Measurements from ENCODE around the gene ADAMTS16.

Gene ADAMTS16

GRCh38 chr5:5278201-5278814, 138.2 kb downstream of the ADAMTS16 start:
- DNase-seq (ENCODE audit: low read depth in 2 of 2, low spot score in 1 of 2) = no peak

GRCh38 chr5:5278815-5279381, 138.8 kb downstream of the ADAMTS16 start:
- no peak for DNase-seq (ENCODE audit: low read depth in 2 of 2, low spot score in 1 of 2)

DNA sequence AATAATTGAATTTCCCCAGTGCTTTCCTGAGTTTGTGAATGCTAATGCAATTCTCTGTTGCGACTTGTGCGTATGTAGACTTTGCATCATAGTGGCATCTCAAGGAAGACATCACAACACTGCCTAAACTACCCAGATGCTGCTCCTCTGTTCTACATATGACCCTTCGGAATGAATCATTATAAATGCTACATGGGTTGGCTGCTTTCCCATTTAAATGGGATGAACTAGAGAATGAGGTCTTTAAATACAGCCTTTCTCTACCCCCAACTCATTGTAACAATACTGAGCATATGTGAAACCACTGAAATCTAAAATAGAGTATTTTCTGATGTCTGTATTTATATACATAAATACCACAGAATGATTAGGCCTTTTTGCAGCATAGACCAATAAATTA, 145.8 kb downstream of the ADAMTS16 start:
- no peak for DNase-seq (ENCODE audit: low read depth in 2 of 2, low spot score in 1 of 2)

DNA sequence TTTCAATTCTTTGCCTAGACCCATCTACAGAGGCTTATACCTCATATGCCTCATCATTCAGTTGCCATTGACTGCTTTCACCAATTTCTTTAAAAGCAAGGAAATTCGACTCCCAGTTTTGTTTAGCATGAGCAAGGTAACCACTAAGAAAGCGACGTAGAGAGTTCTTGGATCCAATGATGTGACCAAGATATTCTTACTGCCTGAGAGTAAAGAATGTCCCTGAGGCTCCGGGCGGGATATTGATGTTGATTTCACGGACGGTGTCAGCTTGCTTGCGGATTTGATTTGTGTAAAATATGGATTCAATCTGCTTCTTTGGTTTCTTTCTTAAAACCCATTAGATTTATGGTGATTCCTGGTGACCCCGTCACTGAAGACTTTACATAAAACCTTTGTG, 147.3 kb downstream of the ADAMTS16 start:
- no peak for DNase-seq (ENCODE audit: low read depth in 2 of 2, low spot score in 1 of 2)

DNA sequence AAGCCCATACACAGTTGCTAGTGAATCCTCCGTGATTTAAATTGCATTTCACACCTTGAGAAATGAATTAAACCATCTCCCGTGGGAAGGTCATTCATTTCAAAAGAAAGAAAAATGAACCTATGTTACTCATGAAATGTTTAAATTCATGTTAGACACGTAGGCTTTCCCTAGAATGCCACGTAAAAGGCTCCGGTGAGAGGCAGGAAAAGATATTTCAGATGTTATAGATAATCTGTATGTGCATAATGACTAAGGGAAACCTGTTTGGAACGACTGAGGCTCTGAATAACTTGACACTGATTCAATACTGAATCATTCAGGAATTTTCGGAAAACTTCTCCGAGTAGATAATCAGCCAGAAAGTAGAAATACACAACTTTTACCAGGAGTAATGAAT, 148.1 kb downstream of the ADAMTS16 start:
- no peak for DNase-seq (ENCODE audit: low read depth in 2 of 2, low spot score in 1 of 2)

- no peak for DNase-seq (ENCODE audit: low read depth in 2 of 2, low spot score in 1 of 2)
Observed at GRCh38 chr5:5289537-5289936, 149.4 kb downstream of the ADAMTS16 start.

GRCh38 chr5:5290674-5291334, 150.7 kb downstream of the ADAMTS16 start:
- no peak for DNase-seq (ENCODE audit: low read depth in 2 of 2, low spot score in 1 of 2)

- DNase-seq (ENCODE audit: low read depth in 2 of 2, low spot score in 1 of 2) = no peak
Observed at GRCh38 chr5:5291357-5291756, 151.2 kb downstream of the ADAMTS16 start.

GRCh38 chr5:5293029-5293428, 152.9 kb downstream of the ADAMTS16 start:
- DNase-seq (ENCODE audit: low read depth in 2 of 2, low spot score in 1 of 2) = no peak

GRCh38 chr5:5294429-5294828, 154.3 kb downstream of the ADAMTS16 start:
- no peak for DNase-seq (ENCODE audit: low read depth in 2 of 2, low spot score in 1 of 2)

DNA sequence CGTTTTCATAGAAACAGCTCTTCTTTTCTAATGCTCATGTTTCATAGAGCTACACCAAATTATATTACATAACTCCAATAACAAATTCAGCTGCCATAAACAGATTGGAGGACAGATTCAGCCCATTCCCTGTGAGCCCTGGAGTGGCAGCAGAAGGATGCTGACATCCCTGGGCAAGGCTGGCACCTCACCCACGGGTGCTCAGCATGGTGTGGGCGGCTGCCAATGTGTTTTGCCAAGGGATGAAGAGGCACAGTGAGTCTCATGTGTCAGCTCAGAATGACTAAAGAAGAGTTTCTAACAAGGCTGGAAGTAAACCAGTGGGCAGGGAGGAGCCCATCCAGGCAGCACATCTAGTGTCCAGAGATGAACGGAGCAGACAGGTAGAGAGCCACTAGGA, 155.2 kb downstream of the ADAMTS16 start:
- DNase-seq (ENCODE audit: low read depth in 2 of 2, low spot score in 1 of 2) = no peak

- DNase-seq (ENCODE audit: low read depth in 2 of 2, low spot score in 1 of 2) = no peak
Observed at GRCh38 chr5:5296051-5296450, 155.9 kb downstream of the ADAMTS16 start.

DNA sequence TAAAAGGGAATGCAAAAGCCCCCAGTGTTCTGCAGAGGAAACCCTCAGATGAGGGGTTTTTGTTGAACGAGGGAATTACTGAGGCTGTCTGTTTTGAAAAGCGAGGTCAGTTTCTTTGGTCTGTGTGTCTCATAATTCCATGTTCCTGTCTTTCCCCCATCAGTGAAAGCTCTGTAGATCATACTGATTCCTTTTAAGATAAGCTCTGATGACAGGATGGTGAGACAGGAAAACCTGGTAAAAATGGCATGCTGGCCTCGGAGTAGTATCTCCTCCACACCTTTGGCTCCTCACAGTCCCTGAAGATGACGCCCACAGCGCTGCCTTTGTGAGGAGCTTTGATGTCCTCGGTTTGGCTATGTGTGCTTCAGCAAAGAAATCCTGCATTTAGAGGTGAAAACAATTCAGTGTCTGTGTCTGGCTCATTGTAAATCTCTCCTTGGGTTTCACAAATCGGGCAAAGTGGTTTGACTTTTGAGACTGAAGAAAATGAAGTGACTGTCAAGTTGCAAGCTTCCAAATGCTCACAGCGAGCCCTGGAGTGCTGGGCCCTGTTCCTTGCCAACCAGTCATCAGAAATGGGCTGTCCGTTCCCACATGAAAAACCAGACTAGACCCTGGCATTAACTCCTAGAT, 157.4 kb downstream of the ADAMTS16 start:
- DNase-seq (ENCODE audit: low read depth in 2 of 2, low spot score in 1 of 2) = no peak

DNA sequence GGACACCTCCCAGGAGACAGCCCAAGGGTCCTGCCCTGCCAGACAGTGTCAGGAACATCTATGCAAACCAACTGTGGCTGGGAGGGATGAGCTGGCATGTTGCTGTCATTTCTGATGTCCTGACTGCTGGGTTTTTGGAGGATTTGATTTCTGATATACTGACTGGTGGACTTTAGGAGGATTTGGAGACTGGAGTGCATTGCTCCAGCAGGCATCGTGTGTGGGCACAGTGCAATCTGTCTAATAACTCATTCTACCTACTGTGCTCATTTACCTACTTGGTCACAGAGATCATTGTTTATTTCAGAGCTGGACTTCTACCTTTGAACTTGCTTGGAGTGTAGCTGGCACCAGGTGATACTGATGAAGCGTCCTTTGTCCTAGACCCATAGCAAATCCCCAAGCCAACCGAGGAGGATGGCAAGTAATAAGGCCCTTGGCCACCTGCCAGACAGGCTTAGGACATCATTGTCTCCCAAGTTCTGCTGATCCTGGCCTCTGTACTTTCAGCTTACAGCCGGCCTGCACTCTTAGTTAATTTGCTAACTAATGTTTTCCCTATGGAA, 158.0 kb downstream of the ADAMTS16 start:
- no peak for DNase-seq (ENCODE audit: low read depth in 2 of 2, low spot score in 1 of 2)

DNA sequence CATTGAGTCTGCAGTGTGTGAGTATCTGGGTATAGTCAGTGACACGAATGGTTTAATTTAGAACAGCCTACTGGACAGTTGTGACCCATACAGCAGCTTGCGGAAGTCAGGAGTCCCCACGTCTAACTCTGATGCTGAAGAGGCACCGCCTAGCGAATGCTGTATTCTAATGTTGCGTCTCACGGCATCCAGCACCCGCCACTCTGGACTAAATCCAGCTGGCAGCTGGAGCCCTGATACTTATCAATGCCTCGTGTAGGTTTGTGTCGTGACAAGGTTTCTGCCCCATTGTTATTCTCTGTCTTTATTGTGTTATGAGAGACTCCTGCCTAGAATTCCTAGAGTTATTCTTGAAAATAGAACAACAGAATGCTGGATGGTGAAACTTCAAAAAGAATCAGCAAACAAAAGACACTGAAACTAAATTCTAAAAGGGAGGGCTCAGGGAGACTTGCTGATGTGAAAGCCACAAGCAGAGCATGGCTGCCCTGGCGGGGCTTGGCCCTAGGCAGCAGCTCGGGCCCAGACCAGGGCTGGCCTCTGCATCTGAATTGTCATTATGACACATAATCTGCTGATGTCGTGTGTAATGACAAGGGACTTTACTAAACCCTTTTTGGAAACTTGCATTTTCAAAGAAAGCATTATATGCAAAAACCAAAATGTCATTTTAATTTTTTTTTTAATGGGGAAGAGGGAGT, 158.9 kb downstream of the ADAMTS16 start:
- no peak for DNase-seq (ENCODE audit: low read depth in 2 of 2, low spot score in 1 of 2)

DNA sequence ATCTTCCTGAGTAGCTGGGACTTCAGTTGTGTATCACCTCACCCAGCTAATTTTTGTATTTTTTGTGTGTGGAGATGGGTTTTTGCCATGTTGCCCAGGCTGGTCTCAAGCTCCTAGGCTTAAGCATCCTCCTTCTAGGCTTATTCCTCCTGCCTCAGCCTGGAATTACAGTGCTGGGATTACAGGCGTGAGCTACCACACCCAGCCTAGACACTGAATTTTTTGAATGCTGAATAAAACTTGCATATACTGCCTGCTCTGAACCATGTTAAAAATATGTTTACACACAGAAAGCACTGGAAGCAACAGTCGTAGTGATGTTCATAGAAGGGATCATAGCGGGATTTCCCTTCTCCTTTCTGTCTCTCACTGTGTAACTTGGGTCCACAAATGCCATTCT, 161.0 kb downstream of the ADAMTS16 start:
- DNase-seq (ENCODE audit: low read depth in 2 of 2, low spot score in 1 of 2) = no peak

DNA sequence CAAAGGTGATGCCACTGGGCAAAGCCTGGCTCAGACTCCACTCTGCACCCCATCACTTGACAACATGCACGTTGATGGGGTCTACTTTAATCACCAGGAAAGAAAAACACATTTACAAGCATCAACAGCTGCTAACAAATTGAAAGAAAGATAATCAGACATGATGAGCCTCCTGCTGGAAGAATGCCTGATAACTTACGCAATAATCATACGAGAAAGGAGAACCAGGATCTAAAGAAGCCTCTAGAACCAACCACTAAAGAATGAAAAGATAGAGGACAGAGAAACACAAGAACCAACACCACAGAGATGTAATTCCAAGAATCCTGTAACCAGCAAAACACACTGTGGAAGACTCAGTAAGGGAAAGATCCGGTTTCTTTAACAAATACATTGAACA, 162.1 kb downstream of the ADAMTS16 start:
- no peak for DNase-seq (ENCODE audit: low read depth in 2 of 2, low spot score in 1 of 2)

DNA sequence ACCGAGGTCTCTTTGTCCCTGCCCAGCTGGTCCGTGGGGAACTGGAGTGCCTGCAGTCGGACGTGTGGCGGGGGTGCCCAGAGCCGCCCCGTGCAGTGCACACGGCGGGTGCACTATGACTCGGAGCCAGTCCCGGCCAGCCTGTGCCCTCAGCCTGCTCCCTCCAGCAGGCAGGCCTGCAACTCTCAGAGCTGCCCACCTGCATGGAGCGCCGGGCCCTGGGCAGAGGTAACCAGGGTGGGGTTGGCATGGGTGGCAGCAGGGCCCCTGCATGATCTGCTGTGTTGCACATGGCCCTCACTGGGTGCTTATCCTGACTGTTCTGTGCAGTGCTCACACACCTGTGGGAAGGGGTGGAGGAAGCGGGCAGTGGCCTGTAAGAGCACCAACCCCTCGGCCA, 163.1 kb downstream of the ADAMTS16 start:
- no peak for DNase-seq (ENCODE audit: low read depth in 2 of 2, low spot score in 1 of 2)

DNA sequence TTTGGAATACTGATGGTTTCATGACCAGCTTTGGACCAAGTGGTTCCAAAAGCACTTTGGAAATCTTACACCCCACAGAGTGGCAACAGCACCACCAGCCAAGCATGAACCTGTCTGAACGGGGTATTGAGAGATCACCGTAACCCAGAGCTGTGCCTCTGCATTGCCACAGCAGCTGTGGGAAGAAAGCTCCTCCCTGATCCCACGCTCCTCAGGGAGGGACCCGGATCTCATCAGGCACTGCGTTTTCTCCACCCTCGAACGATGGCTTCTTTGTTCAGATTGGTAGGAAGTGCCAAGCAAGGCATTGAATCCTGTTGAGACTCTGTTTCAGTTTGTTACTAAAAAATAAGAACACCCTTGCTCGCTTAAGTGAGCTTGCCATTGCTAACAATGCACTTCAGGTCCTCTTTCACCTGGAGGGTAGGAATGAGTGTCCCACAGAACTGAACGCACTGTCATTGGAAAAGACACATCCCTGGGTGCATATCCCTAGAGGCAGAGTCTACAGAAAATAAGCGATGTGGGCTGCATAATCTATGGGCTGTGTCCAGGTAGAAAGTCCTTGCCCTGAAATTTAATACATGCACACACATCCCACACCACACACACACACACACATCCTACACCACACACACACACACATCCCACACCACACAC, 164.4 kb downstream of the ADAMTS16 start:
- DNase-seq (ENCODE audit: low read depth in 2 of 2, low spot score in 1 of 2) = no peak

GRCh38 chr5:5306696-5307095, 166.6 kb downstream of the ADAMTS16 start:
- DNase-seq (ENCODE audit: low read depth in 2 of 2, low spot score in 1 of 2) = no peak

DNA sequence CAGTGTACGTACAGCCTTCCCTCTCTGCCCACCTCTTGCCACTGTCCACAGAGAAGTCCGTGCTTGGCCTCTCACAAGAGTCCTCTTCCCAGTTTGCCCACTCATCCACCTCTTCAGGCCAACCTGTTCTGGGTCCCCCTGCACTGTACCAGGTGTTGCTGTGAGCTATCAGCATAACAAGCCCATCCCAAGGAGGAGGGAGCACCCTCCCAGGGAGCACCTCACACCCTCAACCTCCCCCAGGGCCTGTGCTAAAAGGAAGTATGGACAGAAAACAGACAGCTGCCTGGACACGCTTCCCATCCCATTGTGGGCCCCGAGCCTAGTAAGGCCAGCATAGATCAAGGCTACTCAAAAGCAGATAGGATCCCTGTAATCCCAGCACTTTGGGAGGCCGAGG, 168.2 kb downstream of the ADAMTS16 start:
- DNase-seq (ENCODE audit: low read depth in 2 of 2, low spot score in 1 of 2) = no peak
